H1 (cell line): ENCODE data around the gene VRK2. TPM values are rescaled to one million over a fixed set of nuclear protein-coding genes. Genes with fewer than 3 reads are reported as not detected.

Experiments
- CTCF ChIA-PET: fragments of 300-600 bp; sonication (Branson Sonifier 250); formaldehyde crosslinking; loops from one replicate; lab custom pipeline; 2021; ENCODE audit not compliant: partially characterized antibody; lab: Charles Lee
- POLR2A ChIA-PET: fragments of 300-600 bp; sonication (Branson Sonifier 250); formaldehyde crosslinking; loops from one replicate; lab custom pipeline; 2021; ENCODE audit warnings: inconsistent platforms; ENCODE audit not compliant: partially characterized antibody; lab: Charles Lee
- DNase-seq, 2 experiments: peaks; one replicate each; pipeline versions ENCODE4 v3.0.0 to v3.0.0-alpha.2; 2010 to 2022; ENCODE audit warnings: low spot score in 2 of 2, low read depth in 1 of 2, mixed read lengths in 1 of 2
- FAIRE-seq: peaks from 2 replicates; lab custom pipeline; 2011; peaks lifted over from hg19 to GRCh38; lab: Jason Lieb, UNC
- H2AFZ ChIP-seq: 2 replicates; pipeline ENCODE4 v1.8.1; 2012; ENCODE audit warnings: low read length, inconsistent platforms
- H2AK5ac ChIP-seq: 2 replicates; pipeline ENCODE4 v1.6.1; 2013; ENCODE audit warnings: low read depth, low read length
- H2BK120ac ChIP-seq: replicated peaks from 2 replicates; pipeline ENCODE3; 2013; ENCODE audit warnings: low read depth, low read length, inconsistent platforms
- H2BK12ac ChIP-seq: 2 replicates; pipeline ENCODE4 v1.6.1; 2013; ENCODE audit warnings: low read depth, low read length
- H2BK15ac ChIP-seq: 2 replicates; pipeline ENCODE4 v1.6.1; 2013; ENCODE audit warnings: low read length
- H2BK20ac ChIP-seq: 2 replicates; pipeline ENCODE4 v1.6.1; 2013; ENCODE audit warnings: low read length
- H2BK5ac ChIP-seq: 2 replicates; pipeline ENCODE4 v1.6.1; 2013; ENCODE audit warnings: low read depth, low read length
- H3K14ac ChIP-seq: 2 replicates; pipeline ENCODE4 v1.6.1; 2013; ENCODE audit warnings: inconsistent platforms; ENCODE audit not compliant: insufficient read length
- H3K18ac ChIP-seq: 2 replicates; pipeline ENCODE4 v1.6.1; 2013; ENCODE audit warnings: low read length; ENCODE audit errors: extremely low read depth
- H3K23ac ChIP-seq: 2 replicates; pipeline ENCODE4 v1.6.1; 2013; ENCODE audit warnings: inconsistent platforms; ENCODE audit not compliant: insufficient read length
- H3K23me2 ChIP-seq: 2 replicates; pipeline ENCODE4 v1.6.1; 2013; ENCODE audit warnings: low read depth, low read length
- H3K27ac ChIP-seq: 2 replicates; pipeline ENCODE4 v1.6.1; 2011; ENCODE audit warnings: low read depth, low read length, inconsistent platforms
- H3K27me3 ChIP-seq, 4 experiments: replicated peaks in 1 of 4; 1 replicate in 1 of 4; 2 replicates in 3 of 4; pipeline versions ENCODE4 v1.6.1 to v1.8.1; 2011 to 2013; ENCODE audit warnings: low read length in 3 of 4, mild to moderate bottlenecking in 3 of 4, inconsistent platforms in 2 of 4, mixed read lengths in 2 of 4, moderate library complexity in 1 of 4; ENCODE audit not compliant: control insufficient read depth in 3 of 4, insufficient read depth in 3 of 4; ENCODE audit errors: extremely low read depth in 1 of 4
- H3K36me3 ChIP-seq, 4 experiments: 2 replicates each; pipeline versions ENCODE4 v1.6.1 to v1.8.1; 2011 to 2013; ENCODE audit warnings: mild to moderate bottlenecking in 4 of 4, low read length in 3 of 4, moderate library complexity in 2 of 4, control low read depth in 1 of 4, inconsistent platforms in 1 of 4; ENCODE audit not compliant: insufficient read depth in 4 of 4, control insufficient read depth in 2 of 4
- H3K4ac ChIP-seq: replicated peaks from 2 replicates; pipeline ENCODE3; 2013; ENCODE audit warnings: low read length, low read depth, mixed read lengths, inconsistent platforms; ENCODE audit not compliant: insufficient read length
- H3K4me1 ChIP-seq, 4 experiments: replicated peaks in 1 of 4; 1 replicate in 1 of 4; 2 replicates in 3 of 4; pipeline versions ENCODE4 v1.6.1 to v1.8.1; 2011 to 2013; ENCODE audit warnings: low read length in 3 of 4, inconsistent platforms in 2 of 4, mixed read lengths in 1 of 4; ENCODE audit not compliant: insufficient read depth in 4 of 4, control insufficient read depth in 3 of 4
- H3K4me2 ChIP-seq, 2 experiments: 2 replicates each; pipeline versions ENCODE4 v1.6.1 to v1.8.1; 2011 to 2013; ENCODE audit warnings: low read depth in 2 of 2, low read length in 2 of 2, control low read depth in 1 of 2, inconsistent platforms in 1 of 2, mild to moderate bottlenecking in 1 of 2; ENCODE audit not compliant: insufficient read depth in 1 of 2
- H3K4me3 ChIP-seq, 4 experiments: fragments of 200-600, 300-600 bp in 1 of 4; sonication (generic), shearing (Covaris generic), sonication (Bioruptor Twin) in 1 of 4; 2 replicates each; pipeline versions ENCODE4 v1.5.1 to v1.8.1; 2011 to 2016; ENCODE audit warnings: low read length in 4 of 4, low read depth in 3 of 4, control low read depth in 2 of 4, inconsistent platforms in 2 of 4, mild to moderate bottlenecking in 2 of 4, mixed read lengths in 1 of 4, moderate library complexity in 1 of 4; ENCODE audit not compliant: insufficient read depth in 2 of 4; ENCODE audit errors: extremely low read depth in 1 of 4
- H3K56ac ChIP-seq: replicated peaks from 2 replicates; pipeline ENCODE3; 2013; ENCODE audit warnings: low read depth, mild to moderate bottlenecking, mixed read lengths, low read length, inconsistent platforms; ENCODE audit not compliant: insufficient read length
- H3K79me1 ChIP-seq: 2 replicates; pipeline ENCODE4 v1.6.1; 2013; ENCODE audit warnings: low read depth, low read length, control low read depth
- H3K79me2 ChIP-seq, 2 experiments: 2 replicates each; pipeline versions ENCODE4 v1.6.1 to v1.8.1; 2012 to 2013; ENCODE audit warnings: low read length in 2 of 2, mild to moderate bottlenecking in 2 of 2, inconsistent platforms in 1 of 2; ENCODE audit not compliant: insufficient read depth in 2 of 2, control insufficient read depth in 1 of 2
- H3K9ac ChIP-seq, 4 experiments: replicated peaks in 1 of 4; 1 replicate in 1 of 4; 2 replicates in 3 of 4; pipeline versions ENCODE4 v1.6.1 to v1.8.1; 2011 to 2013; ENCODE audit warnings: low read depth in 3 of 4, low read length in 3 of 4, control low read depth in 2 of 4, mild to moderate bottlenecking in 2 of 4, moderate library complexity in 2 of 4, inconsistent platforms in 1 of 4; ENCODE audit errors: extremely low read depth in 1 of 4
- H3K9me3 ChIP-seq, 2 experiments: 2 replicates each; pipeline versions ENCODE4 v1.6.1 to v1.8.1; 2012 to 2013; ENCODE audit warnings: mild to moderate bottlenecking in 2 of 2, moderate library complexity in 2 of 2, control low read depth in 1 of 2, inconsistent platforms in 1 of 2, low read depth in 1 of 2, low read length in 1 of 2, mixed read lengths in 1 of 2; ENCODE audit not compliant: insufficient read depth in 2 of 2
- H4K20me1 ChIP-seq, 2 experiments: replicated peaks in 1 of 2; 2 replicates each; pipeline versions ENCODE3 to v1.8.1; 2011 to 2013; ENCODE audit warnings: inconsistent platforms in 2 of 2, low read length in 2 of 2, mild to moderate bottlenecking in 1 of 2; ENCODE audit not compliant: insufficient read depth in 2 of 2, control insufficient read depth in 1 of 2
- H4K5ac ChIP-seq: 2 replicates; pipeline ENCODE4 v1.6.1; 2013; ENCODE audit warnings: low read length, low read depth, mixed read lengths, inconsistent platforms; ENCODE audit not compliant: insufficient read length
- H4K8ac ChIP-seq: 2 replicates; pipeline ENCODE4 v1.8.0; 2013; ENCODE audit warnings: mild to moderate bottlenecking, moderate library complexity, low read length, inconsistent platforms; ENCODE audit not compliant: insufficient read depth; ENCODE audit errors: extremely low read depth
- H4K91ac ChIP-seq: replicated peaks from 2 replicates; pipeline ENCODE3; 2013; ENCODE audit warnings: low read length, mixed read lengths, inconsistent platforms; ENCODE audit not compliant: insufficient read length
- CEBPB ChIP-seq: IDR thresholded peaks from 2 replicates; pipeline ENCODE4 v1.6.1; 2012; ENCODE audit warnings: low read depth, low read length
- WGBS, 2 experiments: shearing (Covaris generic) in 1 of 2; methylation state at CpG; one replicate each; pipeline versions ENCODE4 v1.1.6 to v1.1.7; 2013 to 2015; ENCODE audit warnings: low lambda C conversion rate in 2 of 2, mixed read lengths in 2 of 2, inconsistent platforms in 1 of 2, low coverage in 1 of 2, missing lambda C conversion rate in 1 of 2; ENCODE audit not compliant: insufficient replicate concordance in 2 of 2, insufficient coverage in 1 of 2, insufficient read length in 1 of 2; ENCODE audit errors: extremely low coverage in 1 of 2, missing lambda C conversion rate in 1 of 2; 5-methylcytosine and 5-hydroxymethylcytosine counted together
- polyA plus RNA-seq, 7 experiments: library from polyadenylated mRNA; depleted of rRNA in 3 of 7; stranded (reverse) in 5 of 7; unstranded in 2 of 7; fragments of >200 nt in 5 of 7; fragments of 200-250 nt in 2 of 7; gene quantifications; 1 replicate in 5 of 7; 2 replicates in 1 of 7; 4 replicates in 1 of 7; pipeline versions ENCODE4 v1.2.1 to v1.2.3, GENCODE V29; 2011 to 2013; ENCODE audit warnings: missing spikeins in 2 of 7, mixed read lengths in 2 of 7
- total RNA-seq: library from RNA; stranded (reverse); fragmentation: NEBNext Ultra II Directional; extraction: Animal tissue kit (Norgen Biotek cat#: 25700); gene quantifications from 2 replicates; pipeline ENCODE4 v1.2.1, GENCODE V29; 2021

Gene VRK2
- total and polyA plus RNA-seq, 2 of the 8 experiments (the other 6 are each of a cell fraction or from before 2014, with no cell fraction given) = 7.6 to 27.8 TPM

GRCh38 chr2:58135861-58136260 is 89.3 kb downstream of the VRK2 start:
- DNase-seq (no peak), FAIRE-seq (no peak)
- no peak overlapping the region for H3K18ac ChIP-seq
- H4K8ac ChIP-seq = no peak overlapping the region
- H3K27ac ChIP-seq = no peak overlapping the region
- H2BK120ac ChIP-seq = no peak overlapping the region
- H3K4me1 ChIP-seq = no peaks in the 10 kb centered on the region
- H3K9me3 ChIP-seq = no peaks in the 10 kb centered on the region
- H3K4me3 ChIP-seq = no peak overlapping the region
- H2BK12ac ChIP-seq = no peak overlapping the region
- H3K4me2 ChIP-seq = no peak overlapping the region
- H3K27me3 ChIP-seq = no peaks in the 10 kb centered on the region
- H2AK5ac ChIP-seq = no peak overlapping the region
- H2BK15ac ChIP-seq = no peak overlapping the region
- CTCF ChIA-PET = no interaction called here
- H3K79me2 ChIP-seq = no peaks in the 10 kb centered on the region
- no peak overlapping the region for H3K56ac ChIP-seq
- no peak overlapping the region for H4K5ac ChIP-seq
- no peaks in the 10 kb centered on the region for H4K20me1 ChIP-seq
- no peaks in the 10 kb centered on the region for H3K79me1 ChIP-seq
- TF ChIP-seq CEBPB = no peak
- H2AFZ ChIP-seq = no peak overlapping the region
- H4K91ac ChIP-seq = no peak overlapping the region
- no peak overlapping the region for H3K4ac ChIP-seq
- no peaks in the 10 kb centered on the region for H3K23me2 ChIP-seq
- 79% methylated on average over 2 of the region's 2 CpGs; no CpG with 5 or more reads in 1 of the 2 experiments for WGBS, 2 experiments
- H2BK20ac ChIP-seq = no peak overlapping the region
- H3K9ac ChIP-seq = no peak overlapping the region
- POLR2A ChIA-PET = no interaction called here
- H2BK5ac ChIP-seq = no peak overlapping the region
- H3K23ac ChIP-seq = no peak overlapping the region
- no peak overlapping the region for H3K14ac ChIP-seq
- peaks cover 0 to 2% (median 0%) of the 10 kb centered on the region in 4 experiments; a peak in 2 of 8 replicates for H3K36me3 ChIP-seq
